Left lung (tissue), 14 donors: ENCODE data around the gene GPATCH8. TPM values are rescaled to one million over a fixed set of nuclear protein-coding genes. Genes with fewer than 3 reads are reported as not detected.

ENCODE experiments used
- ATAC-seq: fragments of 200-7000 bp; cut with Tn5 transposase; one replicate; pipeline ENCODE4 v1.9.1; 2020; ENCODE audit warnings: moderate library complexity
- DNase-seq, 4 donors: peaks; one replicate each; pipeline ENCODE4 v3.0.0-alpha.2; 2013 to 2020
- H3K27ac ChIP-seq, 2 donors: fragments of 200-600 bp; sonication (generic) in 1 of 2; one replicate each; pipeline versions ENCODE4 v1.5.0 to v1.8.0; 2020 to 2021
- H3K27me3 ChIP-seq, 2 donors: fragments of 200-600 bp; sonication (generic) in 1 of 2; one replicate each; pipeline versions ENCODE4 v1.5.0 to v1.8.0; 2020 to 2021
- H3K36me3 ChIP-seq, 2 donors: fragments of 200-600 bp; sonication (generic) in 1 of 2; one replicate each; pipeline versions ENCODE4 v1.5.0 to v1.8.0; 2020 to 2021
- H3K4me1 ChIP-seq, 2 donors: fragments of 200-600 bp; one replicate each; pipeline ENCODE4 v1.8.0; 2021
- H3K4me3 ChIP-seq, 2 donors: fragments of 200-600 bp; sonication (generic) in 1 of 2; one replicate each; pipeline versions ENCODE4 v1.5.0 to v1.8.0; 2020 to 2021; ENCODE audit warnings: mild to moderate bottlenecking in 1 of 2
- H3K9me3 ChIP-seq, 2 donors: fragments of 200-600 bp; sonication (generic) in 1 of 2; one replicate each; pipeline versions ENCODE4 v1.5.0 to v1.8.0; 2020 to 2021
- intact Hi-C, 2 donors: fragments of 100-400 bp; cut with DNase I; formaldehyde crosslinking; loops; one replicate each; pipeline versions ENCODE4 v1.11.2 to v1.14.2; 2022
- long read RNA-seq, 12 donors: library from polyadenylated mRNA in 2 of 12; unstranded in 2 of 12; transcript quantifications; one replicate each; pipeline ENCODE4 v2.0.0 and lab custom pipeline, GENCODE V29; 2019 to 2026
- polyA plus RNA-seq, 6 donors: library from polyadenylated mRNA; unstranded; fragments of 120-200 nt; gene quantifications; one replicate each; pipeline ENCODE4 v1.2.1, GENCODE V29; 2013; ENCODE audit not compliant: insufficient read length in 6 of 6
- total RNA-seq, 2 donors: library from RNA; stranded (reverse); fragmentation: NEBNext Ultra II Directional; extraction: Animal tissue kit (Norgen Biotek cat#: 25700); gene quantifications; one replicate each; pipeline ENCODE4 v1.2.1, GENCODE V29; 2021
- TF ChIP-seq, protein P1 (sequence below), 2 donors: fragments of 200-600 bp; sonication (generic) in 1 of 2; IDR thresholded peaks; one replicate each; pipeline versions ENCODE4 v1.5.0 to v1.8.0; 2021; ENCODE audit warnings: antibody characterized with exemption in 2 of 2
- donor health status: DM: no; HTN: yes; CAD: no.
- donor health status: DM: no; HTN: no; CAD: no.

Gene GPATCH8
- 10 to 100 TPM; 29.8 to 34.0 TPM for total RNA-seq
- 10 to 100 TPM; 51.8 to 57.5 (median 54.5) TPM for polyA plus RNA-seq
- long read RNA-seq, donor 1, full-length matches to known transcripts = 9 of 9 reads
- long read RNA-seq, donor 1, partial matches to known transcripts = 0 of 9 reads
- long read RNA-seq, donor 1, other reads (novel, unspliced or antisense) = 0 of 9 reads
- long read RNA-seq, donor 2, full-length matches to known transcripts = 7 of 7 reads
- long read RNA-seq, donor 2, partial matches to known transcripts = 0 of 7 reads
- long read RNA-seq, donor 2, other reads (novel, unspliced or antisense) = 0 of 7 reads
- long read RNA-seq, donor 3, full-length matches to known transcripts = 2 of 8 reads
- long read RNA-seq, donor 3, partial matches to known transcripts = 0 of 8 reads
- long read RNA-seq, donor 3, other reads (novel, unspliced or antisense) = 6 of 8 reads
- long read RNA-seq, donor 4, full-length matches to known transcripts = 3 of 13 reads
- long read RNA-seq, donor 4, partial matches to known transcripts = 6 of 13 reads
- long read RNA-seq, donor 4, other reads (novel, unspliced or antisense) = 4 of 13 reads
- long read RNA-seq, donor 5, full-length matches to known transcripts = 8 of 8 reads
- long read RNA-seq, donor 5, partial matches to known transcripts = 0 of 8 reads
- long read RNA-seq, donor 5, other reads (novel, unspliced or antisense) = 0 of 8 reads
- long read RNA-seq, donor 6, full-length matches to known transcripts = 6 of 6 reads
- long read RNA-seq, donor 6, partial matches to known transcripts = 0 of 6 reads
- long read RNA-seq, donor 6, other reads (novel, unspliced or antisense) = 0 of 6 reads
- long read RNA-seq, donor 7, full-length matches to known transcripts = 3 of 3 reads
- long read RNA-seq, donor 7, partial matches to known transcripts = 0 of 3 reads
- long read RNA-seq, donor 7, other reads (novel, unspliced or antisense) = 0 of 3 reads
- long read RNA-seq, donor 8, full-length matches to known transcripts = 7 of 7 reads
- long read RNA-seq, donor 8, partial matches to known transcripts = 0 of 7 reads
- long read RNA-seq, donor 8, other reads (novel, unspliced or antisense) = 0 of 7 reads
- long read RNA-seq, donor 9 = 0 reads
- long read RNA-seq, donor 10, full-length matches to known transcripts = 2 of 3 reads
- long read RNA-seq, donor 10, partial matches to known transcripts = 1 of 3 reads
- long read RNA-seq, donor 10, other reads (novel, unspliced or antisense) = 0 of 3 reads
- long read RNA-seq, donor 11 = 0 reads
- long read RNA-seq, donor 12, full-length matches to known transcripts = 4 of 4 reads
- long read RNA-seq, donor 12, partial matches to known transcripts = 0 of 4 reads
- long read RNA-seq, donor 12, other reads (novel, unspliced or antisense) = 0 of 4 reads

DNA sequence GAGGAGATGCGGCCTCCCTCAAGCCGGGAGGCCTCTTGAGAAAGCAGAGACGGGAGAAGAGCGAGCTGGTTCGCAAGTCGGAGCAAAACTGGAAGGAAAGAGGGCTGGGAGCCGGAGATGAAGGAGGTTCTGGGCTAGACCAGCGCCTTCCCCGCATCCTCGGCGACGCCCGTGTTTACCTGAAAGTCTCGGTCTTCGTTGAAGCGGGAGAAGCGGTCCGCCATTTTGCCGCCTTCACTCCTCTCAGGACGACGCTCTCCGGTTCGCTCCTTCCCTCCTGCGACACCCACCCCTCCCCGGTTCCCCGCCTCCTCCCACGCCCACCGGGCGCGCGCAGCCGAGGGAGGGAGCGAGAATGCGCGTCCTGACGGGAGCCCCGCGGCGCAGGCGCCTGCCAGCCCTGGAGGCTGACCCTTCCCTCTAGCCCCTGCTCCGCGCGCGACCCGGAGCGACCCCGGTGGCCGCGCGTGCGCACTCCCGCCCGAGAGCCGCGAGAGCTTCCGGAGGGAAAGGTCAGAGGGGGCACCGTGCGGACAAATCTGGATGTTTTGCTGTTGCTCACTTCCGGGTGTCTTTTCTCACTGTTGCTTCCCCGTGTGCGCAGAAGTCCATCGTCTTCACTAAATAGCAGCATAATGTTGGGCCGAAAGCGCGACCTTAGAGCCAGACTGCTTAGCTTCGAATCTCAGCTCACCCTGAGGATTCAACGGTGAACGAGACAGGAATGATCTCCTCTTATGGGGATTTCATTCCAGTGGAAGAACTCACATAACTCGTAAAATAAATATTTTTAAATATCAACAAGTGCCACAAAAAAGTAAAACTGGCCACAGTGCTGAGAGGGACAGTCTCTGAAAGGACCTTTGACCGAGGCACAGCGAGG, at the start of gene GPATCH8:
Gene GPATCH8, minus strand, starts transcription at position 260 of the 883 bp plus-strand sequence. Its CDS starts 36 bp downstream, at position 224.
- ATAC-seq = peak; percentile 99
- intact Hi-C loops = loop anchor here in 1 of 2 donors (10.0 kb wide), 1 partner anchor 109 kb away; no protein-coding TSS in a partner anchor
- Histone ChIP-seq H3K9me3 (no peaks in the 10 kb centered on the region), H3K27ac (peak within 1 kb of the TSS; percentile 88 to 94), H3K36me3 (no peaks in the 10 kb centered on the region), H3K27me3 (peaks cover 0 to 5% of the 10 kb centered on the region in 2 donors), H3K4me3 (peak within 1 kb of the TSS; percentile 93 to 95), H3K4me1 (peaks cover 11 to 46% of the 10 kb centered on the region in 2 donors)
- TF ChIP-seq, protein P1, sequence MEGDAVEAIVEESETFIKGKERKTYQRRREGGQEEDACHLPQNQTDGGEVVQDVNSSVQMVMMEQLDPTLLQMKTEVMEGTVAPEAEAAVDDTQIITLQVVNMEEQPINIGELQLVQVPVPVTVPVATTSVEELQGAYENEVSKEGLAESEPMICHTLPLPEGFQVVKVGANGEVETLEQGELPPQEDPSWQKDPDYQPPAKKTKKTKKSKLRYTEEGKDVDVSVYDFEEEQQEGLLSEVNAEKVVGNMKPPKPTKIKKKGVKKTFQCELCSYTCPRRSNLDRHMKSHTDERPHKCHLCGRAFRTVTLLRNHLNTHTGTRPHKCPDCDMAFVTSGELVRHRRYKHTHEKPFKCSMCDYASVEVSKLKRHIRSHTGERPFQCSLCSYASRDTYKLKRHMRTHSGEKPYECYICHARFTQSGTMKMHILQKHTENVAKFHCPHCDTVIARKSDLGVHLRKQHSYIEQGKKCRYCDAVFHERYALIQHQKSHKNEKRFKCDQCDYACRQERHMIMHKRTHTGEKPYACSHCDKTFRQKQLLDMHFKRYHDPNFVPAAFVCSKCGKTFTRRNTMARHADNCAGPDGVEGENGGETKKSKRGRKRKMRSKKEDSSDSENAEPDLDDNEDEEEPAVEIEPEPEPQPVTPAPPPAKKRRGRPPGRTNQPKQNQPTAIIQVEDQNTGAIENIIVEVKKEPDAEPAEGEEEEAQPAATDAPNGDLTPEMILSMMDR (IDR thresholded peaks at IDR 0.05) = no peak
- DNase-seq = peak; percentile 93 to 98 (median 97)

DNA sequence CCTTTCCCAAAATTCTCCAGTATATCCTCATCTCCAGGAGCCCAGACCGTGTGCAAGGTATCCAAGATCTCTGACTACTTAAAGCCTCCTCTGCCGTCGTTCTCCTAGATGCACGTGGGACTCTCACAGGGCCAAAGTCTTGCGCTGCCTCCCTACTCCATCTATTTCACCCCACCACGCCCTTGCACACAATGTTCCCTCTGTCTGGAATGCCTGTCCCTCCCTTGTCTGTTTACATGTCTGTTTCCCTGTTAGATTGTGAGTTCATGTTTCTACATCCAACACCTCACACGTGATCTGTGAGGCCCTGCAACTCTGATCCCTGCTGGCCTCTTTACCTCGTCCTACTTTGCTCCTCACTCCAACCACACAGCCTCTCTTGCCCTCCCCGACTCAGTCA, 49.2 kb upstream of the GPATCH8 start:
- Histone ChIP-seq H3K27me3 (peaks cover 0 to 27% of the 10 kb centered on the region in 2 donors), H3K4me3 (no peak overlapping the region), H3K36me3 (no peaks in the 10 kb centered on the region), H3K27ac (no peak overlapping the region), H3K9me3 (no peaks in the 10 kb centered on the region), H3K4me1 (peaks cover 0 to 10% of the 10 kb centered on the region in 2 donors)
- TF ChIP-seq, protein P1 (IDR thresholded peaks at IDR 0.05) = no peak
- DNase-seq = no peak
- intact Hi-C loops = no loop called here
- ATAC-seq = no peak

DNA sequence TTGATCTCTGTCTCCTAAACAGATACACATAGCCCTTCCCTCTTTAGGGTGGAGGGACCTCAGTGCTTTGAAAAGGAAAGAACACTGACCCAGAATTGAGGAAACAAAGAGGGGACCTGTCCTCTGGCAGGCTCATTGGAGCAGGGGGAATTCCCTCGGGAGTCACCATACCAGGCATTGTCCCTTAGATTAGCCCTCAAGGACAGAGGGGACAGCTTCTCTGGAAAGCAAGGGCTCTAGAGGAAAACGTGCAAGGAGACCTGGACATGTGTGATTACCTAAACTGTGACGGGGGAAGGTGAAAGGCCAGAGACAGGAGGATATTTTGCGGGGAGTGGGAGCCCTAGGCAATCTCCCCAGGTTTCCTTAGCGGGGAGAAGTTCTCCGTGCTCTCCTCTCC, 46.5 kb upstream of the GPATCH8 start:
- H3K4me3 ChIP-seq = no peak overlapping the region
- no peaks in the 10 kb centered on the region for H3K36me3 ChIP-seq
- DNase-seq (no peak), ATAC-seq (no peak)
- H3K27ac ChIP-seq = no peak overlapping the region
- H3K27me3 ChIP-seq = no peaks in the 10 kb centered on the region
- peaks cover 0 to 8% of the 10 kb centered on the region in 2 donors for H3K4me1 ChIP-seq
- TF ChIP-seq, protein P1 (IDR thresholded peaks at IDR 0.05) = no peak
- intact Hi-C loops = no loop called here
- no peaks in the 10 kb centered on the region for H3K9me3 ChIP-seq
